Rectal smooth muscle tissue (tissue), 1 donor: Measurements from ENCODE around the gene B3GALT2.
"Not testable (repeated sequence)": the region's sequence is repeated elsewhere in the genome, so short reads cannot be mapped to it uniquely, and the experiment has no call there.

Experiments
- H3K27ac ChIP-seq: one replicate; pipeline ENCODE4 v1.7.0; 2013; ENCODE audit warnings: low read depth, low read length, inconsistent platforms
- H3K27me3 ChIP-seq: one replicate; pipeline ENCODE4 v1.7.0; 2013; ENCODE audit warnings: low read length; ENCODE audit not compliant: control insufficient read depth, insufficient read depth
- H3K36me3 ChIP-seq: one replicate; pipeline ENCODE4 v1.7.0; 2013; ENCODE audit warnings: low read length; ENCODE audit not compliant: control insufficient read depth, insufficient read depth
- H3K4me1 ChIP-seq: one replicate; pipeline ENCODE4 v1.7.0; 2013; ENCODE audit warnings: low read length; ENCODE audit not compliant: control insufficient read depth, insufficient read depth
- H3K4me3 ChIP-seq: one replicate; pipeline ENCODE4 v1.7.0; 2013; ENCODE audit warnings: low read length
- H3K9ac ChIP-seq: one replicate; pipeline ENCODE4 v1.7.0; 2013; ENCODE audit warnings: low read length

The B3GALT2 gene

DNA sequence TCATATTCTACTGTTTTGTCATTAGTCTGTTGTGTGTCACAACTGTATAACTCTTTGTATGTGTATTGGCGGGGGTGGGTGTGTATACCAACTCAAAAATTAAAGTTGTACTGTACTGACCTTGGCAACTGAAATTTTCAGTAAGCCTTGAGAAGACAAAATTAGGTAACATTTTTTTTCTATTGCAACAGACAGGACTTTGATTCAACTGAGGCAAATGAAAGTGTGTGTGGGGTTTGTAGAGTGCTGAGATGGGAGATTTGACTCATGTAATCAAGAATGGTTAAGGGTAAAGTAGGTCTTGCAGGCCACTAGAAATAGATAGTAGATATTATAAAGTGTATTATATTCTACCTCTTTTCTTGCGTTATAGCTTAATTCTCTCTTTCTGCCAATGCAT lies 14.6 kb upstream of the B3GALT2 start:
- Histone ChIP-seq H3K4me1 (no peaks in the 10 kb centered on the region), H3K9ac (no peak overlapping the region), H3K27ac (no peak overlapping the region), H3K36me3 (no peaks in the 10 kb centered on the region), H3K27me3 (no peaks in the 10 kb centered on the region), H3K4me3 (no peak overlapping the region)

DNA sequence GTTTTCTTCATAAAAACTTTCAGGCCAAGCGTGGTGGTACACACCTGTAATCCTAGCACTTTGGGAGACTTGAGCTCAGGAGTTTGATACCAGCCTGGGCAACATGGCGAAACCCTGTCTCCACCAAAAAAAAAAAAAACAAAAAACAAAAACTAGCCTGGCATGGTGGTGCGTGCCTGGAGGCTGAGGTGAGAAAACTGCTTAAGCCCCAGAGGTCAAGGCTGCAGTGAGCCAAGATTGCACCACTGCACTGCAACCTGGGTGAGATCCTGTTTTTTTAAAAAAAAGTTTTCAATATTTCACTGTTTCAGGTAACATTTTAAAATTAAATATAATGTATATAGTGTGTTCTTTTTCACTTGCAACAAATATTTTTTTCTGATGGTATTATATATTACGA lies 13.5 kb upstream of the B3GALT2 start:
- Histone ChIP-seq H3K36me3 (no peaks in the 10 kb centered on the region), H3K9ac (no peak overlapping the region), H3K27ac (no peak overlapping the region)

DNA sequence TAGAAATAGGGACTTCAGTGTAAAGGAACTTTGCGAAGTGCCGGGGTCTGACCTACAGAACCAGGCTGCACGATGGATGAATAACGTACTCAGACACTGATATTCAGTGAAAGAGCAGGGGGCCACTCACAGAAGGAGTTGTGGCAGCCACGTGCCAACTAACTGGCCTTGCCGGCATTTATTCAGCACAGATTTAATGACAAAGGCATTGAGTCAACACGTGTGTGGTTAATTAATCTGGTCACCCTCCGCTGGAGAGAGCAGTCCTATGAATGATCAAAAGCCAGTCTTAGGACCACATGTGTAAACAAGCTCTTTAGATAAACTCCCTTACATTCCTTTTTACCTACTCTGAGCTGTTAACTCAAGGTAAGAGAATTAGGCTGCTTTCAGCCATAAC lies 6.2 kb upstream of the B3GALT2 start:
- no peak overlapping the region for H3K4me3 ChIP-seq
- no peak overlapping the region for H3K9ac ChIP-seq
- no peaks in the 10 kb centered on the region for H3K27me3 ChIP-seq
- no peak overlapping the region for H3K27ac ChIP-seq
- peaks cover 14% of the 10 kb centered on the region for H3K4me1 ChIP-seq
- H3K36me3 ChIP-seq, result no peaks in the 10 kb centered on the region

More for the DNA sequence above, 13.5 kb upstream of the B3GALT2 start:
- H3K27me3 ChIP-seq, result no peaks in the 10 kb centered on the region
- H3K4me1 ChIP-seq, result no peaks in the 10 kb centered on the region
- H3K4me3 ChIP-seq, result no peak overlapping the region

DNA sequence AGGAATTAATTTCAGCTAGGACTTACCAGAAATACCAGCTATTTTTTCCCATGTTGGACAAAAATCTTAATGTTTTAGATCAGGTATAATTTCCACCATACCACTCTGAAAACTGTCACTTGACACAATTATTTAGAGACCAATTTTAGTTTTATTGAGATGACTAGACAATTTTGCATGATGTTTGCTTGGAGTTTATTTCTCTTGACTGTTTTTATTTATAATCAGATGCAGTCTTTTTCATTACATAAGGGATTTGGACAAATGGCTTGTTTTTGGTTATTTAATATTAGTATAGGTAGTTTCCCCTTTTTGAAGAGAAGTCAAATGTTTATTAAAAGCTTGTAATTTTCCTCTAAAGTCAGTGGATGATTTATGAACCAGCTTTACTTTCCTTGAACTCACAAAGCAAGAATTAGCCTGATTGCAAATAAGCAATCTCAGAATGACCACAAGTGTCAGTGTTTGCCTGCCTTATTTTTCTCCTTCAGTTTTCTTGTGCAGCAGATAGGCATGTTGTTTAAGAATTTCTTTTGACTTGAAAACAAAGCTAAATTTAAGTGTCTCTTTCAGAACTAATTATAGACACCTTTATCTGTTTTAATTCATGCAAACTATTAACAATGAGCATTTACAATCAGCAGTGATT lies 3.8 kb upstream of the B3GALT2 start:
- Histone ChIP-seq H3K4me1 (peaks cover 18% of the 10 kb centered on the region), H3K9ac (no peak overlapping the region), H3K4me3 (no peak overlapping the region), H3K36me3 (no peaks in the 10 kb centered on the region), H3K27ac (no peak overlapping the region), H3K27me3 (no peaks in the 10 kb centered on the region)

DNA sequence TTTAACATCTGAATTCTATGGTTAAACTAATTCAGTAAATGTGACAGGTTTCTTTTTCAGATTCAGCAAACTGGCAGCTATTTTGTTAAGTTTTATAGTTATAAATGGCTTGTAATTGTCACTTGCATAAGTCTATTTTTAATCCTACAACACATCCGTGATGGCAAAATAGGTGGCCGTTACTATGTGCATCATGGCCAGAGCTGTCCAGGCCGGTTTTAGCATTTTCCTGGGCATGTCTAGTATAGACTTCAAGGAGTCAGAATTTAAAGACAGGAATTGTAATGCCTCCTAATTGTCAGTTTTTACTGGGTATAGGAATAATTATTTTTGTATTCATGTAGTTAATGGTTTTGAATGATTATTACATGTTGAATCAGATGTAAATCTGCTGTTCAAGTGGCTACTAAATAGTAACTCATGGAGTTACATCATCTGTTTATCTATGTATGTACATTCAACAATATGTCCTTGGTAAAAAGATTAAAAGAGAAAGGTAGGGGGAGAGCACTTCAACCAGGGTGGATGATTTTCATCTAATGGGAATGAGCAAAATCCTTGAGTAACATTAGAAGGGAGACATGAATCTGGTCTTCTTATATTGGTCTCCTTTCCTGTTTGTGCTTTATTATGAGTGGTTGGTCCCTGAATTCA lies 3.2 kb upstream of the B3GALT2 start:
- Histone ChIP-seq H3K4me3 (no peak overlapping the region), H3K36me3 (no peaks in the 10 kb centered on the region), H3K27ac (no peak overlapping the region), H3K27me3 (no peaks in the 10 kb centered on the region), H3K4me1 (peaks cover 22% of the 10 kb centered on the region), H3K9ac (no peak overlapping the region)

DNA sequence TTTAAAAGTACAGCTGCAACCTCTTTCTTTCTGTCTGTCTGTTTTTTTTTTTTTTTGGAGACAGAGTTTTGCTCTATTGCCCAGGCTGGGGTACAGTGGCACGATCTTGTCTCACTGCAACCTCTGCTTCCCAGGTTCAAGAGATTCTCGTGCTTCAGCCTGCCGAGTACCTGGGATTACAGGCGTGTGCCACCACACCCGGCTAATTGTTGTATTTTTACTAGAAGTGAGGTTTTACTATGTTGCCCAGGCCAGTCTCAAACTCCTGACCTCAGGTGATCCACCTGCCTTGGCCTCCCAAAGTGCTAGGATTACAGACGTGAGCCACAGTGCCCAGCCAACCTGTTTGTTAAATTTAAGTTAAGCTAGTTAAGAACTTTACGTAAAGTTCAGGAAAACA lies 2.5 kb upstream of the B3GALT2 start:
- H3K36me3 ChIP-seq, H3K27ac ChIP-seq, H3K4me3 ChIP-seq, H3K9ac ChIP-seq, H3K27me3 ChIP-seq: not testable (repeated sequence)
- peaks cover 22% of the 10 kb centered on the region for H3K4me1 ChIP-seq

DNA sequence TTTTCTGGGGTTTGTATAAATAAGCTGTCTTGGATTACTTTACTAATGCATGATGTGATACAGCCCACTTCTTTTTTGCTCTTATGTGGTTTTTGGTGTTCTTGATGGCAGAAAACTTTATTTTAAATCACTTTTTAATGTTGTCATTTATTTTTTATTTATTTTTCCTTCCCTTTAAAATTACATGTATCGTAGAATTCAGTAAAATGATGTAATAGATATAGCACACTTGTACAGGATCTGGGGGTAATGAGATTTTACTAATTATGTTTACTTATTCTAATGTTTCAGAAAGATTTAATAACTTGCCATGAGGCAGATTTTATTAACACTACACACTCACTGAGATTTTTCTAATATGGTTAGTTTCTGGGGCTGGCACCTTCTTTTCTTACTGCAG lies 701 bp upstream of the B3GALT2 start:
- no peaks in the 10 kb centered on the region for H3K27me3 ChIP-seq
- no peak overlapping the region for H3K4me3 ChIP-seq
- H3K27ac ChIP-seq, result no peak overlapping the region
- H3K9ac ChIP-seq, result no peak overlapping the region
- peaks cover 27% of the 10 kb centered on the region for H3K4me1 ChIP-seq
- H3K36me3 ChIP-seq, result no peaks in the 10 kb centered on the region

DNA sequence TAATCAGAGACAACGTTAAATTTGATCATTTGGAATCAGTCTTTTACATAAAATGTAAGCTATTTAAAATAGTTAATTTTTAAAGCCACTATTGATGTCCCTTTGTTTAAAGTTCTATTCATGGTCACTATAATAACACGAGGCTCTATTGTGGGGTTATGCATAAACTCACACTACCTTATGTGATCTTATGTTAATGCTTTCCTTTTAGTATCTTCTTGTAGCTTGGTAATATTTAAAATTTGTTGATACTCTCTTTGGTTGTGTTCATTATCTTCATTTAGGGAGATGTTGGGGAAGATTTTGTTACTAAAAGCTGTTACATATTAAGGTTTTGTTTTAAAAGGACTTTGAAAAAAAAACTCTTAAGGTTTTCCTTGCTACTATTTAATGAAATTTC lies 1.2 kb downstream of the B3GALT2 start:
- H3K9ac ChIP-seq, result no peak overlapping the region
- H3K4me3 ChIP-seq, result no peak overlapping the region
- H3K4me1 ChIP-seq, result peaks cover 26% of the 10 kb centered on the region
- H3K27ac ChIP-seq, result no peak overlapping the region
- no peaks in the 10 kb centered on the region for H3K36me3 ChIP-seq
- H3K27me3 ChIP-seq, result no peaks in the 10 kb centered on the region

DNA sequence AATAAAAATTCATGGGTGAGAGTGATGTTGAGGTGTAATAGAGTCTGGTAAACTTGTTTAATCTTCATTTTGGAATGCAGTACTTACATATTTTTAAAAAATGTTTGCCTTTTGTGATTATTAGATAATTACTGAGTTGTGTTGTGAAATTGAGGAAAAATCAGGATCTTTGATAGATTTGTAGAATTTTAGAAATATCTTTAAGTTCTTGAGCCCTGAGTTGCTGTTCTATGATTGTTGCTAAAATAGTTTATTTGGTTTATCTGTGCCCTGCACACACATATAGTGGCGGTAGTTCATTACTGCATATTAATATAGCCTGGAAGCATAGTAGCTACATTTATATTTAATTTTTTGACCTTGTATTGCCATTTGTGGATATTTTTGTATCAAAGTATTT lies 1.6 kb downstream of the B3GALT2 start:
- Histone ChIP-seq H3K4me1 (peaks cover 24% of the 10 kb centered on the region), H3K36me3 (no peaks in the 10 kb centered on the region), H3K27ac (no peak overlapping the region), H3K9ac (no peak overlapping the region), H3K27me3 (no peaks in the 10 kb centered on the region), H3K4me3 (no peak overlapping the region)

DNA sequence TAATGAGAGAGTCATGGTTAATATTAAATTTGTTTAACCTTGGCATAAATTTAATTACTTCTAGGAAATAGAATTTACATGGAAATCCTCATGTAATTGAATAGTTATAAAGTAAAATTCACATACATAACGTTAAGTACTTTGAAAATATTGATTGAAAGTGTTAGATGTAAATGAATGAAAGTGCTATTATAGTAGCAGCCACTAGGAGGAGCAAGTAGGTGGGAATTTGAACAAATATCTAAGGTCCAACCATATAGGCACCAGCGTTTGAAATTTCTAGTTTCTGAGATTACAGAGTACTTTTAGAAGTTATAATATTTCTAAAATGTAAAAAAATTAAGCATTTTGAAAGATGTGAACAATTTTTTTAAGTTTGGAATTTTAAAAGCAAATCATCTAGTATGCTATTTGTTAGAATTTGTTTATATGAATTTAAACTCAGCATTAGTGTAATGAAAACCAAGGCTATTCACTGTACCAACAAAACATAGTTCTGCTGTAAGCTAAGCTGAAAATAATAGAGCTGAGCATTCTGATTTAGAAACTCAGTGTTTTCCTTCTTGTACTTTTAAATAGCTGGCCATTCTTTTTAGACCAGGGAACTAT lies 3.3 kb downstream of the B3GALT2 start:
- Histone ChIP-seq H3K36me3 (no peaks in the 10 kb centered on the region), H3K4me3 (no peak overlapping the region), H3K9ac (no peak overlapping the region), H3K27me3 (no peaks in the 10 kb centered on the region), H3K4me1 (peaks cover 23% of the 10 kb centered on the region), H3K27ac (no peak overlapping the region)

DNA sequence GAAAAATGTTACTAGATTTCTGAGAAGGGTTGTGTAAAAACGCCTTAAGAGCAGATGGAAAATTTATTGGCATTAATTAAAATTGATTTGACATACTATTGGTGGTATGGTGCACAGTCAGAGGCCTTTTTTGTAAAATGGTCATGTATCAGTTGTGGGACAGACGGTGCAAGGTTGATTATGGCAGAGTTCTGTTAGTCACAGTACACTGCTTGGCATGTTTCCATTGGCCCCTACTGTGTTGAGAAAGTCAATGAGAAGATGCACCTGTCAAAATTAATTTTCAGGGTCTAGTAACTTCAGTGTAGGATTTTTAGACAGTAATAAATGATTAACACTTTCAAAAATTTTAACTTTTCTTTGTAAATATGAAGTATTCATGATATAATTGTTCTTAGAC lies 4.4 kb downstream of the B3GALT2 start:
- H3K9ac ChIP-seq, result no peak overlapping the region
- no peak overlapping the region for H3K4me3 ChIP-seq
- peaks cover 15% of the 10 kb centered on the region for H3K4me1 ChIP-seq
- no peaks in the 10 kb centered on the region for H3K27me3 ChIP-seq
- H3K36me3 ChIP-seq, result no peaks in the 10 kb centered on the region
- H3K27ac ChIP-seq, result no peak overlapping the region

DNA sequence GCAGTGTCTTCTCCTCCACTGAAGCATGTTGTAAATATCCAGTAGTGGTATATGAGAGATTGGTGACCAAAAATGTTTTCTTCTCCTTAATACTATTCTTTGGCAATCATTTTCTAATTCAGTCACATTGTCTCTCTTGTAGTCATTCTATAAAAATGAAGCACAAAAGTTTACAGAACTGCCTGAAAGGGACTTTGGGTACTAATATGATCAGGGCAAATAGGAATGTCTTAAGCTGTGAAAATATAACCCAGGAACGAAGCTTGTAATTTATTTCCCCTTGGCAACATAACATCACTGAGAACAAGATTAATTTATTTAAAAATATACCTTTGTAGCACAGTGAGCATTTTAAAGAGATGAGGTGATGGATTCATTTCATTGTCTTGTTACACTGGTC lies 4.9 kb downstream of the B3GALT2 start:
- peak overlapping the region; percentile 28 for H3K27ac ChIP-seq
- H3K4me1 ChIP-seq, result peaks cover 15% of the 10 kb centered on the region
- no peaks in the 10 kb centered on the region for H3K27me3 ChIP-seq
- no peak overlapping the region for H3K4me3 ChIP-seq
- no peaks in the 10 kb centered on the region for H3K36me3 ChIP-seq
- no peak overlapping the region for H3K9ac ChIP-seq

DNA sequence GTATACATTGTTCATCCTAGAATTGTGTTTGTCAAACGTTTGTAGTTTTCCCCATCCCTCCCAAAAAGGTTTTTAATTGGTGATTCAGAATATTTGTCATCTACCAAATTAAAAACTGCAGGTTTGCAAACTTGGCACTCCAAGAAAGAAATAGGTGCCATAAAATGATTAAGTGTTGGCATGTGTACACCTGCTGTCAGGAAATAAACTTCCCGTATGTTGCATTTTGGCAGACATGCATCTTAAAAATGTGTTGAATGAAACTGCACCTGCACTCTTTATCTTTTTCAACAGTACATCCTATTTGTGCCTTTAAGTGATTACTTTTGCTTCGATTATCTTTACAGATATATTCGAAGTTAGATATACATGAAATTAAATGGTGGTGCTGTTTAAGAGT lies 7.3 kb downstream of the B3GALT2 start:
- H3K9ac ChIP-seq, result no peak overlapping the region
- no peaks in the 10 kb centered on the region for H3K36me3 ChIP-seq
- no peaks in the 10 kb centered on the region for H3K27me3 ChIP-seq
- H3K4me3 ChIP-seq, result no peak overlapping the region
- H3K27ac ChIP-seq, result no peak overlapping the region
- H3K4me1 ChIP-seq, result peaks cover 11% of the 10 kb centered on the region
